Smooth muscle cell (in vitro differentiated cells): ENCODE measurements around the gene PRPH. TPM values are rescaled to one million over a fixed set of nuclear protein-coding genes. Genes with fewer than 3 reads are reported as not detected.

Experiments
- DNase-seq: peaks from one replicate; lab custom pipeline; 2025; ENCODE audit not compliant: unreplicated experiment; lab: John Stamatoyannopoulos, UW
- H2AFZ ChIP-seq: fragments of 200-600 bp; sonication (generic); 2 replicates; pipeline ENCODE4 v1.6.0; 2016; ENCODE audit warnings: antibody characterized with exemption, low read depth, mild to moderate bottlenecking
- H3F3A ChIP-seq: fragments of 200-600 bp; sonication (generic); 2 replicates; pipeline ENCODE4 v1.6.0; 2017; ENCODE audit warnings: antibody characterized with exemption, low read depth
- H3K27ac ChIP-seq: fragments of 200-600 bp; sonication (generic); 2 replicates; pipeline ENCODE4 v1.5.1; 2016; ENCODE audit warnings: low read depth, mild to moderate bottlenecking
- H3K27me3 ChIP-seq: fragments of 200-600 bp; sonication (generic); 2 replicates; pipeline ENCODE4 v1.6.1; 2016; ENCODE audit warnings: low read depth, mild to moderate bottlenecking
- H3K36me3 ChIP-seq: fragments of 200-600 bp; sonication (generic); 2 replicates; pipeline ENCODE4 v1.5.1; 2016; ENCODE audit warnings: low read depth
- H3K4me1 ChIP-seq: fragments of 200-600 bp; sonication (generic); 2 replicates; pipeline ENCODE4 v1.5.1; 2016; ENCODE audit warnings: low read depth
- H3K4me2 ChIP-seq: fragments of 200-600 bp; sonication (generic); 2 replicates; pipeline ENCODE4 v1.6.0; 2016; ENCODE audit warnings: mild to moderate bottlenecking
- H3K4me3 ChIP-seq: fragments of 200-600 bp; sonication (generic); 2 replicates; pipeline ENCODE4 v1.5.1; 2016; ENCODE audit warnings: mild to moderate bottlenecking
- H3K79me2 ChIP-seq: fragments of 200-600 bp; sonication (generic); 2 replicates; pipeline ENCODE4 v1.6.0; 2016; ENCODE audit warnings: low read depth, mild to moderate bottlenecking
- H3K9ac ChIP-seq: fragments of 200-600 bp; sonication (generic); 2 replicates; pipeline ENCODE4 v1.6.0; 2016; ENCODE audit warnings: low read depth
- H3K9me3 ChIP-seq: fragments of 200-600 bp; sonication (generic); replicated peaks from 2 replicates; pipeline ENCODE4 v1.5.1; 2016; ENCODE audit warnings: low read depth
- H4K20me1 ChIP-seq: fragments of 200-600 bp; sonication (generic); 2 replicates; pipeline ENCODE4 v1.6.0; 2016; ENCODE audit warnings: low read depth
- WGBS: methylation state at CpG from one replicate; pipeline ENCODE4 v1.1.7; 2016; ENCODE audit warnings: low lambda C conversion rate; 5-methylcytosine and 5-hydroxymethylcytosine counted together
- polyA plus RNA-seq: library from polyadenylated mRNA; unstranded; fragments of >200 nt; fragmentation: Nextera tagmentation; extraction: Ambion mirVana; gene quantifications from 2 replicates; pipeline ENCODE4 v1.2.1, GENCODE V29; 2016
- total RNA-seq: library from RNA; depleted of rRNA; stranded (reverse); fragments of >200 nt; gene quantifications from 2 replicates; pipeline ENCODE4 v1.2.3, GENCODE V29; 2014
- TF ChIP-seq, protein P1 (sequence below): fragments of 200-600 bp; sonication (generic); IDR thresholded peaks from 2 replicates; pipeline ENCODE4 v1.5.1; 2017; ENCODE audit warnings: borderline replicate concordance, mild to moderate bottlenecking, antibody characterized with exemption; ENCODE audit not compliant: insufficient read depth, poor library complexity, severe bottlenecking

The PRPH gene
- total and polyA plus RNA-seq, 2 experiments from 2014 or later = not detected

- no peak for DNase-seq
- no peaks in the 10 kb centered on the region for H3K79me2 ChIP-seq
- no peaks in the 10 kb centered on the region for H3F3A ChIP-seq
- H3K27ac ChIP-seq = no peak overlapping the region
- TF ChIP-seq, protein P1, sequence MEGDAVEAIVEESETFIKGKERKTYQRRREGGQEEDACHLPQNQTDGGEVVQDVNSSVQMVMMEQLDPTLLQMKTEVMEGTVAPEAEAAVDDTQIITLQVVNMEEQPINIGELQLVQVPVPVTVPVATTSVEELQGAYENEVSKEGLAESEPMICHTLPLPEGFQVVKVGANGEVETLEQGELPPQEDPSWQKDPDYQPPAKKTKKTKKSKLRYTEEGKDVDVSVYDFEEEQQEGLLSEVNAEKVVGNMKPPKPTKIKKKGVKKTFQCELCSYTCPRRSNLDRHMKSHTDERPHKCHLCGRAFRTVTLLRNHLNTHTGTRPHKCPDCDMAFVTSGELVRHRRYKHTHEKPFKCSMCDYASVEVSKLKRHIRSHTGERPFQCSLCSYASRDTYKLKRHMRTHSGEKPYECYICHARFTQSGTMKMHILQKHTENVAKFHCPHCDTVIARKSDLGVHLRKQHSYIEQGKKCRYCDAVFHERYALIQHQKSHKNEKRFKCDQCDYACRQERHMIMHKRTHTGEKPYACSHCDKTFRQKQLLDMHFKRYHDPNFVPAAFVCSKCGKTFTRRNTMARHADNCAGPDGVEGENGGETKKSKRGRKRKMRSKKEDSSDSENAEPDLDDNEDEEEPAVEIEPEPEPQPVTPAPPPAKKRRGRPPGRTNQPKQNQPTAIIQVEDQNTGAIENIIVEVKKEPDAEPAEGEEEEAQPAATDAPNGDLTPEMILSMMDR = no peak
- H4K20me1 ChIP-seq = no peaks in the 10 kb centered on the region
- H3K4me2 ChIP-seq = no peak overlapping the region
- 44% methylated on average over 6 of the region's 6 CpGs for WGBS
- no peaks in the 10 kb centered on the region for H3K9me3 ChIP-seq
- peaks cover 100% of the 10 kb centered on the region for H3K27me3 ChIP-seq
- no peak overlapping the region for H2AFZ ChIP-seq
- peaks cover 21% of the 10 kb centered on the region for H3K4me1 ChIP-seq
- no peak overlapping the region for H3K9ac ChIP-seq
- H3K4me3 ChIP-seq = no peak overlapping the region
- H3K36me3 ChIP-seq = no peaks in the 10 kb centered on the region
These were observed 44.0 kb downstream of the PRPH start for GRCh38 chr12:49338830-49339463.

DNA sequence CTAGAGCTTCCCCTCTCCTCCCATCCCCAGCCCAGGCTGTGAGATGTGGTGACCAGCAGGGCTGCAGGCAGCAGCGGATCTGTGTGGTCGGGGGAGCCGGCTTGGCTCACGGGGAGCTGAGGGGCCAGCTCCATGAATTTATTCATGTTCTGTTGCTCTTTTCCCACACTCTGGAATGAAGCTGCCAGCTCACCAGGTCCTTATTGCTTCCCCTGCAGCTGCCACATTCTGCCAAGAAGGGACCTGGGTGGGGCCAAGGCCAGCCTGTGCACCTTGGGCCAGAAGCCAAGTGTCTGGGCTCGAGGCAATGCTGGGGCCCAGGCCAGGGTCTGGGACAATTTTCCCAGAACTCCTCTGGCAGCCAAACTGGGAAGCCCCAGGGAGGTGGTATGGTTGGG lies 44.5 kb downstream of the PRPH start:
- H3K27ac ChIP-seq = no peak overlapping the region
- peaks cover 21% of the 10 kb centered on the region for H3K4me1 ChIP-seq
- H3K79me2 ChIP-seq = no peaks in the 10 kb centered on the region
- H3K9ac ChIP-seq = no peak overlapping the region
- H3K9me3 ChIP-seq = no peaks in the 10 kb centered on the region
- no peak overlapping the region for H2AFZ ChIP-seq
- whole genome bisulfite sequencing = 44% methylated on average over 5 of the region's 5 CpGs
- H3K27me3 ChIP-seq = peaks cover 100% of the 10 kb centered on the region
- H3K4me3 ChIP-seq = no peak overlapping the region
- H4K20me1 ChIP-seq = no peaks in the 10 kb centered on the region
- H3F3A ChIP-seq = no peaks in the 10 kb centered on the region
- H3K36me3 ChIP-seq = no peaks in the 10 kb centered on the region
- DNase-seq = no peak
- TF ChIP-seq, protein P1 = no peak
- H3K4me2 ChIP-seq = no peak overlapping the region

GRCh38 chr12:49340095-49340870 lies 45.3 kb downstream of the PRPH start:
- peaks cover 21% of the 10 kb centered on the region for H3K4me1 ChIP-seq
- no peak overlapping the region for H2AFZ ChIP-seq
- no peaks in the 10 kb centered on the region for H3K79me2 ChIP-seq
- H4K20me1 ChIP-seq = no peaks in the 10 kb centered on the region
- no peak for DNase-seq
- no peak overlapping the region for H3K4me2 ChIP-seq
- H3K9ac ChIP-seq = no peak overlapping the region
- H3K36me3 ChIP-seq = no peaks in the 10 kb centered on the region
- no peaks in the 10 kb centered on the region for H3K9me3 ChIP-seq
- no peak overlapping the region for H3K4me3 ChIP-seq
- no peaks in the 10 kb centered on the region for H3F3A ChIP-seq
- TF ChIP-seq, protein P1 = no peak
- H3K27ac ChIP-seq = no peak overlapping the region
- H3K27me3 ChIP-seq = peaks cover 100% of the 10 kb centered on the region
- 50% methylated on average over 6 of the region's 6 CpGs for WGBS
